ENCODE results near the gene ABHD2. TPM values are rescaled to one million over a fixed set of nuclear protein-coding genes. Genes with fewer than 3 reads are reported as not detected.

The ABHD2 gene
- total RNA-seq, 1 donor from 2014 or later, result 48.2 TPM

DNA sequence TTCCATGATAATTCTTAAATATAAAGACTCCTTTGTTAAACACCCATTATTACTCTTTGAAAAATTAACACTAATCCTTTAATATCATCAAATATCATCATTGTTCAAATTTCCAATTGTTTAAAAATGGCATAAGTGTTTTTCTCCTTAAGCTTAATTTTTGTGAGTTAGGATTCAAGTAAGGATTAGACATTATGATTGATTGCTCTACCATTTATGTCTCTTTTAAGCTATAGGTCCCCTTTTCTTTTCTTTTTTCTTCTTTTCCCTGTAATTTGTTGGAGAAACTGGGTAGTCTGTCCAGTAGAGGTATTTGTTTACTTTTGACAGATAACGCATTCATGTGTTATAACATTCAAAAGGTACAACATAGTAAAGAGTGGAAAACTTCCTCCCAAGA lies 9.1 kb downstream of the ABHD2 start:
- no peak for DNase-seq (ENCODE audit: low read depth in 2 of 2)

DNA sequence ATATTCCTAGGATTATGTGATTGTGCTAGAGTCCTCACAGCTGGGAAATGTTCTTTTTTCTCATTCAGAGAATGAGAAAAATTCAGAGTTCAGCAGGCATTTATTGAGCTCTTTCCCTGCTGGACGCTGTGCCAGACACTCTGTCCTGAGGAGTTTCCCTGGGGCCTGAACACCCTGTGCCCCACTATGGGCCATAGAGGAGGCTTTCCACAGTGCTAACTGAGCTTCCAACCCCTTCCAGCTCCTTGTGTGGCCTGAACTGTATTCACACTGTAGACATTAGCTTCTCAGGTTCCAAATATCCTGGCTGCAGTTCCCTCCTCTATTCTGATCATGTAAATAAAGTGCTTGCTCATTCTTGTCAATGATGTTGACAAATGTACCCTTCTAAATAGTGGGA lies 10.0 kb downstream of the ABHD2 start:
- no peak for DNase-seq (ENCODE audit: low read depth in 2 of 2)

- no peak for DNase-seq (ENCODE audit: low read depth in 2 of 2)
These were observed 11.7 kb downstream of the ABHD2 start for GRCh38 chr15:89099968-89100367.

- DNase-seq (ENCODE audit: low read depth in 2 of 2), result peak; percentile 81 to 95
These were observed 13.3 kb downstream of the ABHD2 start for GRCh38 chr15:89101302-89102193.

DNA sequence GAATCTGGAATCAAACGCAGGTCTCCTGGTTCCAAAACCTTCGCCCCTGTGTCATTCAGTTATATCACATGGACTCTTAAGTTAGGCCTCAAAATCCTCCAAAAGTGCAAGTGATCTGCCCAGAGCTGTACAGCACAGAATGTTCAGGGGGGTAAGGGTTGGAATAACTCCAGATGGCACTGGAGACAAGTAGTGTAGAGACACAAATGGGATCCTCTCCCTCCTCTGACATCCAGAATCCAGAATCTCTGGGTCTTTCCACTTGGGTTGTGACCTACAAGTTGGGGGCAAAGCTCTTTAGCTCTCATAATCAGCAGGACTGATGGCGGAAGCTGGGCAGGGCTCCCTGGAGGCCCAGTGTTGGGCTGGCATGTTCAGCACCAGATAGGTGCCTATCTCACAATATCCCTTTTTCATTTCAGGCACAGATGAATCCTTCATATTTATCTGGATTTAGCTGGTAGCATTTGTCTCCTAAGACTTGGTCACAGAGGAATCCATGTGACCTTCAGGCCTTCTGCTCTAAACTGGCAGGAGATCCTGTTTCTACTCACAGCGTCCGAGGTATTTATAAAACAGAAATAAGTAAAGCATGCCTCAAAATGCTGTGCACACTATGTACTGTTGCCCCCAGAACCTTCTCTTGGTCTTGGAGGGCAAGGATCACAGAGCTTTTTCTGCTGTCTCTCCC lies 15.4 kb downstream of the ABHD2 start:
- DNase-seq (ENCODE audit: low read depth in 2 of 2), result no peak

DNA sequence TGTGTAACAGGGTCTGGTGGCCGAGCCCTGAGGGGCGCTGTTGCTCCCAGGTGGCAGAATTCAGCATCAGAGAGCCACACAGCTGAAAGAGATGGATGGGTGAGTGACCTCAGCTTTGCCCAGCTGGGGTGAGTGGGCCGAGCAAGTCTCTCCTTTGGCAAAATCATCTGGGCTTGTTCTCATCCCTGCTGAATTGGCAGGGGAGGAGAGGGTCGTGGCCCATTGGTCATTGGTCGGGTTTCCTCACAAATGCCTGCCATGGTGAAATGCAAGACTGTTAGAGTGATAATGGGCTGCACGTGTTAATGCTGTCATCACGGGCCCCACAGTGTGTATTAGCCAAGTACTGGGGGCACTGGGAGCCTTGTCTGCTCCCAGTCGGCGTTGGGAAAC lies 15.9 kb downstream of the ABHD2 start:
- DNase-seq (ENCODE audit: low read depth in 2 of 2), result no peak

DNA sequence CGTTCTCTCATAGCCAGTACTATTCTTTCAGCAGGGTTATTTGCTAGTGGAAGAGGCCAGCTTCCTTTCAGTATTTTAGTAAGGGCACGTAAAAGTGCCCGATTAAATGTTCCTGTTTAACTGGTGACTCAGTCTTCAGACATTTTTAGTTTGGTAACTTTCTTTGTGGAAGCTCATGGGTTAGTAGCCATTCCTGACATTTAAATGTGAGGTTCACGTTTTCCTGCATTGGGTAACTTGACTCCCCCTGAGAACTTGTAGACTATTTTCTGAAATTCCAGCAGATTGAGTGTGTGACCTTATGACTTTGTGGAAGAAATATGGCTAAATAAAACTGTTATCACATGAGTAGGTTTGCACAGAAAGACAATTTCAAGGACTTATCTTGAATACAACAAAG lies 16.9 kb downstream of the ABHD2 start:
- DNase-seq (ENCODE audit: low read depth in 2 of 2), result peak; percentile 51 to 86

- no peak for DNase-seq (ENCODE audit: low read depth in 2 of 2)
These were observed 17.9 kb downstream of the ABHD2 start for GRCh38 chr15:89106200-89106599.

GRCh38 chr15:89107984-89108383 lies 19.7 kb downstream of the ABHD2 start:
- DNase-seq (ENCODE audit: low read depth in 2 of 2), result no peak

- DNase-seq (ENCODE audit: low read depth in 2 of 2), result no peak
These were observed 20.6 kb downstream of the ABHD2 start for GRCh38 chr15:89108835-89109234.

DNA sequence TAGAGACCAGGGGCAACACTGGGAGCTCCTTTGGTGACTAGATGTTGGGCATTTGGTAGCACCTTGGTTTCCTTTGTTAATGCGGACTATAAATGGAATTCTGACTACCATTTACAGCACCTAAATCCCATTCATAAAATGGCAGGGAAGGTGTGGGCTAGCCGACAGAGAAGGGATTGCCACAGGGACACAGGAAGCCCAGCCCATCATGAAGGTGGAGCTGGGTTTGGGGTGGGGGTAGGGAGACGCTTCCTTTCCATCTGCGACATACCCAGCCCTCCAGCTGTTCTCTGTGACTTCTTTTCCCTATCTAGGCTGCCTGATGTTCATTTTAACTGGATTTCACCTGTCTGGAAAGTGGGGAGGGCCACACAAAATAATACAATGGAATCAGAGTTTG lies 21.0 kb downstream of the ABHD2 start:
- no peak for DNase-seq (ENCODE audit: low read depth in 2 of 2)

- DNase-seq (ENCODE audit: low read depth in 2 of 2), result no peak
These were observed 21.8 kb downstream of the ABHD2 start for GRCh38 chr15:89110060-89110459.

DNA sequence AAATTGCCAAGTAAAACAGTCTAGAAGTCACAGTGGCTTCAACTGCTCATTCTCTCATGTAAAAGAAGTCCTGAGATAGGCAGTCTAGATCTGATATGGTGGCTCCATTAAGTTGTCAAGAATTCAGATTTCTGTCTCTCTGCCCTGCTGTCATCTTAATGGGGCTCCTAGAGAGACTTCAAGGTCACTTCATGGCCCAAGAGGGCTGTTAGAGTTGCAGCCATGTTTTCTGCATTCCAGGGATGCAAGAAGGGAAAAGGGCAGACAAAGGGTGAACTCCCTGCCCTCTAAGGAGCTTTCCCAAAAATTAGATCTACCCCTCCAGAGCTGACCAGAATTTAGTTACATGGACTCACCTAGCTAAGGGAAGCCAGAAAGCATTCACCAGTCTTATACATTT lies 23.1 kb downstream of the ABHD2 start:
- DNase-seq (ENCODE audit: low read depth in 2 of 2), result no peak

- DNase-seq (ENCODE audit: low read depth in 2 of 2), result no peak
These were observed 23.7 kb downstream of the ABHD2 start for GRCh38 chr15:89111961-89112340.

- peak in 1 of 2 donors; percentile 68 for DNase-seq (ENCODE audit: low read depth in 2 of 2)
These were observed 24.2 kb downstream of the ABHD2 start for GRCh38 chr15:89112341-89112971.

GRCh38 chr15:89113296-89114024 lies 25.2 kb downstream of the ABHD2 start:
- no peak for DNase-seq (ENCODE audit: low read depth in 2 of 2)

DNA sequence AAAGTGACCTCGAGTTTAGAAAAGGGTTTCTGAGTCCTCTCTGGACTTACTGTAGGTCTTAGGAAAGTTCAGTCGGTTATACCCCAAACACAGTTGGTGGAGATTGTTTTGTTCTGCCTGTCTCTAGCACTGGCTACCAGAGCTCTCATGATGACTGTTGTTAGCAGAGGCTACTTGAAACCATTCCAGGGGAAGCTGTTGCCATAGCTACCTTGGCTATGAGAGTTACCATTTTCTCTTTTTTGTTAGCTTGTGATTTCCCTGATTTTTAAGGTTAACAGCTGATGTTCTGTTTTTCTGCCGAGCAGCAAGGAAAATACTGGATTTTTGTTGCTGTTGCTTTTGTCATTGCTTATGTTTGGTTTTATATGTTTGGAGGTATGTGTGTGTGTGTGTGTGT lies 26.7 kb downstream of the ABHD2 start:
- DNase-seq (ENCODE audit: low read depth in 2 of 2), result peak; percentile 54 to 90

DNA sequence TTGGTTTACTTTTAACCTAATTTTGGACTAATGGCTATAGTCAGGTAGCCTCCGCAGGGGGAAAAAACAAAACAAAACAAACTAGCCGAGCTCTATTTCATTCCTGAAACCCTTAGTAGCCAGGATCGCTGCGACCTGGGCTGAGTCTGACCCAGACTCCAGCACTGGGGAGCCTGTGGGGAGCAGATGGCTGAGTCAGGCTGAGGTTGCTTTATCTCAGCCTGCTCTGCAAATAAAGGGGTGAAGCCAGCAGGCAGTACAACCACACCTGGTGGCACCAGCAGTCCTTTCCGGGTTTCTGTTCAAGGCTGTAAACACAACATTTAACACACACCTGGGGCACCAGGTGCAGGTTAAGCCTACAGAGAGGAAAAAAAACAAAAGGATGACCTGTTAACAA lies 27.3 kb downstream of the ABHD2 start:
- DNase-seq (ENCODE audit: low read depth in 2 of 2), result no peak

DNA sequence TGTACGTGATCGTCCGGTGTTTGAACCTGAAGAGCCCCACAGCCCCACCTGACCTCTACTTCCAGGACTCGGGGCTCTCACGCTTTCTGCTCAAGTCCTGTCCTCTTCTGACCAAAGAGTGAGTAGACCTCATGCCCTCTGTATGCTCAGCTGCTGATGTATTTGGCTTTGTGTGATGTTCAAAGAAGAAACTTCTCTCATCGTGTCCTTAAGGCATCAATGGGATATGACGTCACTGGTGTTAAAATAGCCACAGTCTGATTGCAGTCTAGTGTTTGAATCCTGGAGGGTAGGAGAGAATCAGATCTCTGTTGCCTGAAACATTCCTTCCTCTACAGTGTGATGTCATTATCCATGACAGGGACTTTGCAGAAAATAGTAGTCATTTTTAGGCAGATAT lies 28.1 kb downstream of the ABHD2 start:
- DNase-seq (ENCODE audit: low read depth in 2 of 2), result no peak

- DNase-seq (ENCODE audit: low read depth in 2 of 2), result no peak
These were observed 29.5 kb downstream of the ABHD2 start for GRCh38 chr15:89117790-89118189.

GRCh38 chr15:89118481-89118989 lies 30.3 kb downstream of the ABHD2 start:
- peak; percentile 32 to 62 for DNase-seq (ENCODE audit: low read depth in 2 of 2)

All from lung microvascular endothelial cell (primary cell).